Measurements from ENCODE around the gene PRKCA. TPM values are rescaled to one million over a fixed set of nuclear protein-coding genes. Genes with fewer than 3 reads are reported as not detected.

Gene PRKCA
- total RNA-seq, 4 donors from 2014 or later = 24.5 to 61.9 (median 40.8) TPM

DNA sequence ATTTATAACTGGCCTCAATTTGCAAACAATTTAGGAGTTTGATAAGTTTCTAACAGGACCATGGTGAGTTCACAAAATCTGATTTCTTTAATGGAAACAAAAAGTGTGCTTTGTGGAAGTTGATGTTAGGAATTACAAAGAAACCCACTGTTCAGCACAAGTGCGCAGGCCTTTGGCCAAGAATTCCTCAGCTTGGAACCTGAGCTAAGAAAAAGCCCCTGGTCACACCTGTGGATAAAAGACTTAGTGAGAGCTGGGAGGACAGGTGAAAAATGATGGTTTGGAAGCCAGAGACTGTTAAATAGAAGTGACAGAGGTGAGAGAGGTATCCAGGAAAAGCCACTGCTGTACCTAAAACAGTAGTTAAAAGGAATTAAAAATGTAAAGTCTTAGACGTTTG lies 64.7 kb downstream of the PRKCA start:
- H3K36me3 ChIP-seq = no peaks in the 10 kb centered on the region
- H3K4me3 ChIP-seq = no peak overlapping the region
- 69% methylated on average over 2 of the region's 2 CpGs for WGBS
- H3K27ac ChIP-seq (replicated peaks in 1 of 4) = no peak overlapping the region
- H3K27me3 ChIP-seq = no peaks in the 10 kb centered on the region
- peaks cover 0 to 7% (median 0%) of the 10 kb centered on the region in 4 donors for H3K4me1 ChIP-seq
- TF ChIP-seq, protein P1, sequence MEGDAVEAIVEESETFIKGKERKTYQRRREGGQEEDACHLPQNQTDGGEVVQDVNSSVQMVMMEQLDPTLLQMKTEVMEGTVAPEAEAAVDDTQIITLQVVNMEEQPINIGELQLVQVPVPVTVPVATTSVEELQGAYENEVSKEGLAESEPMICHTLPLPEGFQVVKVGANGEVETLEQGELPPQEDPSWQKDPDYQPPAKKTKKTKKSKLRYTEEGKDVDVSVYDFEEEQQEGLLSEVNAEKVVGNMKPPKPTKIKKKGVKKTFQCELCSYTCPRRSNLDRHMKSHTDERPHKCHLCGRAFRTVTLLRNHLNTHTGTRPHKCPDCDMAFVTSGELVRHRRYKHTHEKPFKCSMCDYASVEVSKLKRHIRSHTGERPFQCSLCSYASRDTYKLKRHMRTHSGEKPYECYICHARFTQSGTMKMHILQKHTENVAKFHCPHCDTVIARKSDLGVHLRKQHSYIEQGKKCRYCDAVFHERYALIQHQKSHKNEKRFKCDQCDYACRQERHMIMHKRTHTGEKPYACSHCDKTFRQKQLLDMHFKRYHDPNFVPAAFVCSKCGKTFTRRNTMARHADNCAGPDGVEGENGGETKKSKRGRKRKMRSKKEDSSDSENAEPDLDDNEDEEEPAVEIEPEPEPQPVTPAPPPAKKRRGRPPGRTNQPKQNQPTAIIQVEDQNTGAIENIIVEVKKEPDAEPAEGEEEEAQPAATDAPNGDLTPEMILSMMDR (IDR thresholded peaks at IDR 0.05) = no peak
- TF ChIP-seq POLR2AphosphoS5 (IDR thresholded peaks at IDR 0.05) (no peak), EP300 (IDR thresholded peaks at IDR 0.05) (no peak), POLR2A (IDR thresholded peaks at IDR 0.05; ENCODE audit: low read depth) (no peak)
- intact Hi-C loops (cut with DNase I) = no loop called here
- no peak for DNase-seq (ENCODE audit: extremely low spot score)
- H3K9me3 ChIP-seq = no peaks in the 10 kb centered on the region

DNA sequence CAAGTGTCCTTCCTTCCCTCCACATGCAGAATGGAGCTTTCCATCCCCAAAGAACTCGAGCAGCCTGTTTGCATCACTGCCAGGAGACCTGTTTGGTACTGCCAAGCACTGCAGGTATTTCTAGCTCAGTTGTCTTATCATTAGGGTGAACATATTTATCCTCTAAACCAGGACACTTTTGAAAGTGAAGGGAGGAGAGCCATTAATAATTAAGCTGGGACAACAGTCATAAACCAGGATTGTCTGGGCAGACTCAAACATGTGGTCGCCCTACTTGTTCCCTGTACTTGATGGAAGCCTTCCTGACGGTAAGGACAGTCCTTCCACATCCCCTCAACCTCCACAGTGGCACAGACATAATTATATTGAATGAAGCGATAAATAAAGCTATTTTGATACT lies 67.4 kb downstream of the PRKCA start:
- intact Hi-C loops (cut with DNase I) = no loop called here
- H3K36me3 ChIP-seq = no peaks in the 10 kb centered on the region
- DNase-seq (ENCODE audit: extremely low spot score) = no peak
- H3K27me3 ChIP-seq = no peaks in the 10 kb centered on the region
- H3K9me3 ChIP-seq = no peaks in the 10 kb centered on the region
- no peak overlapping the region for H3K27ac ChIP-seq (replicated peaks in 1 of 4)
- peaks cover 0 to 10% (median 5%) of the 10 kb centered on the region in 4 donors for H3K4me1 ChIP-seq
- no peak for TF ChIP-seq EP300 (IDR thresholded peaks at IDR 0.05)
- TF ChIP-seq, protein P1 (IDR thresholded peaks at IDR 0.05) = no peak
- TF ChIP-seq POLR2AphosphoS5 (IDR thresholded peaks at IDR 0.05) = no peak
- no peak for TF ChIP-seq POLR2A (IDR thresholded peaks at IDR 0.05; ENCODE audit: low read depth)
- no peak overlapping the region for H3K4me3 ChIP-seq
- 91% methylated on average over 4 of the region's 4 CpGs for WGBS

DNA sequence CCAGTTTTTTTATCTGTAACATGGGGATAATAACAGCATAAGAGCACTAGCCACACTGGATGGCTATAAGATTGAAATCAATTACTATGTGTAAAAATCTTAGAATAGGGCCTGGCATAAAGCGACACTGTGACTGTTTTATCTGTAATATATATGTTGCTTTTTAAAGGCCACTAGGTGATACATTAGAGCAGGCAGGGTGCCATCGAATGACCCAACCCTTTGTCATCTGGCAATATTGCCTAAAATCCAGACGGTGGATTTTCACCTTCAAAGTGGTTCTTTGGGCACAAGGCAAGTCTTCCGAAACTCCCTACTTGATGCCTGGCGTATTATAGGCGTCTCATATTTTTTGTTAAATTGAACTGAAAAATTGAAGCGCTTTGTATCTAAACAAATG lies 69.1 kb downstream of the PRKCA start:
- Histone ChIP-seq H3K36me3 (no peaks in the 10 kb centered on the region), H3K9me3 (no peaks in the 10 kb centered on the region), H3K4me3 (no peak overlapping the region), H3K27ac (replicated peaks in 1 of 4) (no peak overlapping the region), H3K27me3 (no peaks in the 10 kb centered on the region), H3K4me1 (peaks cover 0 to 27% (median 6%) of the 10 kb centered on the region in 4 donors)
- WGBS = 95% methylated on average over 7 of the region's 7 CpGs
- intact Hi-C loops (cut with DNase I) = no loop called here
- DNase-seq (ENCODE audit: extremely low spot score) = no peak
- no peak for TF ChIP-seq POLR2AphosphoS5 (IDR thresholded peaks at IDR 0.05)
- TF ChIP-seq EP300 (IDR thresholded peaks at IDR 0.05) = no peak
- TF ChIP-seq, protein P1 (IDR thresholded peaks at IDR 0.05) = no peak
- no peak for TF ChIP-seq POLR2A (IDR thresholded peaks at IDR 0.05; ENCODE audit: low read depth)

DNA sequence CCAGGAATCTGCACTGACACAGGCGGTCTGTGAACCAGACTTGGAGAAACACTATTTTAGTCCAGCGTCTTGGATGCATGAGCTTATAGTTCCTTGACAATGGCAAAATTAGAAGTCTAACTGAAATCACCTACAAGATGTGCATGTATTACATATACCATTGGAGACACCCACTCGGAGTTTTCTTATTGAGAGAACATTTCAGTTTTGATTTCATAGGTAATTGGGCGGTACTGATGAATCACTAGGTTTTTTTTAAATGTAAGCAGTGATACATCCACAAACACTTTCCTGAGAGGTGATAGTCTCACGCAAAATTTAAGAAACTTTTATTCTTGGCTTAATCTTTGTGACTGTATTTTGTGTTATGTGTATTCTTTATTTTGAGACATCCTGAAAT lies 69.8 kb downstream of the PRKCA start:
- 97% methylated on average over 5 of the region's 5 CpGs for WGBS
- TF ChIP-seq POLR2AphosphoS5 (IDR thresholded peaks at IDR 0.05) (no peak), POLR2A (IDR thresholded peaks at IDR 0.05; ENCODE audit: low read depth) (no peak), EP300 (IDR thresholded peaks at IDR 0.05) (no peak)
- TF ChIP-seq, protein P1 (IDR thresholded peaks at IDR 0.05) = no peak
- Histone ChIP-seq H3K4me1 (peaks cover 0 to 27% (median 6%) of the 10 kb centered on the region in 4 donors), H3K27me3 (no peaks in the 10 kb centered on the region), H3K36me3 (no peaks in the 10 kb centered on the region), H3K9me3 (no peaks in the 10 kb centered on the region), H3K4me3 (no peak overlapping the region), H3K27ac (replicated peaks in 1 of 4) (no peak overlapping the region)
- DNase-seq (ENCODE audit: extremely low spot score) = no peak
- intact Hi-C loops (cut with DNase I) = no loop called here

DNA sequence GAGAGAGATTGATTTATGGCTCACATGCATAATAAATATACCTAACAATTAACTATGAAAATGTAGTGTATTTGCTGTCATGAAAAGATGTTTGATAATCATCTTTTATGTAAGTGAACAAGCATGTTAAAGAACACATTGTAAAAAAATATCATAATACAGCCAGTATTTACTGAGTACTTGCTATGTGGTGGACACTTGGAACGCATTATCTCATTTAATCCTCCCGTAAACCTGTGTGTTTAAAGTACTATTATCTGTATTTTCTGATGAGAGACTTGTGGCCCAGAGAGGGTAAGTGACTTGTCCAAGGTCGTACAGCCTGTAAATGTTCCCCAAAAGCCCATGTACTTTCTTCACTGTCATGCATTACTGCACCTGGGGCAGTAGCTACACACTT lies 70.7 kb downstream of the PRKCA start:
- Histone ChIP-seq H3K36me3 (no peaks in the 10 kb centered on the region), H3K27me3 (no peaks in the 10 kb centered on the region), H3K4me1 (peaks cover 0 to 27% (median 6%) of the 10 kb centered on the region in 4 donors), H3K9me3 (no peaks in the 10 kb centered on the region), H3K4me3 (no peak overlapping the region), H3K27ac (replicated peaks in 1 of 4) (no peak overlapping the region)
- TF ChIP-seq POLR2A (IDR thresholded peaks at IDR 0.05; ENCODE audit: low read depth) (no peak), POLR2AphosphoS5 (IDR thresholded peaks at IDR 0.05) (no peak), EP300 (IDR thresholded peaks at IDR 0.05) (no peak)
- TF ChIP-seq, protein P1 (IDR thresholded peaks at IDR 0.05) = no peak
- intact Hi-C loops (cut with DNase I) = no loop called here
- no peak for DNase-seq (ENCODE audit: extremely low spot score)
- 99% methylated on average over 3 of the region's 3 CpGs for WGBS
